Adipocyte (in vitro differentiated cells): ENCODE data around the gene TRIM9.
A peak's percentile ranks its signal among the peaks of the same experiment; 100 is the strongest.
"Not testable (repeated sequence)": the region's sequence is repeated elsewhere in the genome, so short reads cannot be mapped to it uniquely, and the experiment has no call there.

Experiments used
- DNase-seq: peaks from one replicate; pipeline ENCODE4 v3.0.0-alpha.2; 2015; ENCODE audit warnings: low read depth
- H3K27me3 ChIP-seq: replicated peaks from 2 replicates; pipeline ENCODE4 v1.7.0; 2013; ENCODE audit warnings: mild to moderate bottlenecking, low read length, moderate library complexity; ENCODE audit not compliant: control insufficient read depth, insufficient read depth
- H3K36me3 ChIP-seq: 2 replicates; pipeline ENCODE4 v1.7.0; 2013; ENCODE audit warnings: low read length, mild to moderate bottlenecking, moderate library complexity; ENCODE audit not compliant: control insufficient read depth, insufficient read depth, severe bottlenecking
- H3K4me1 ChIP-seq: 2 replicates; pipeline ENCODE4 v1.7.0; 2013; ENCODE audit warnings: mild to moderate bottlenecking, low read length, moderate library complexity; ENCODE audit not compliant: control insufficient read depth, insufficient read depth
- H3K4me3 ChIP-seq: 2 replicates; pipeline ENCODE4 v1.7.0; 2013; ENCODE audit warnings: mild to moderate bottlenecking, low read length, moderate library complexity
- H3K9ac ChIP-seq: 2 replicates; pipeline ENCODE4 v1.7.0; 2013; ENCODE audit warnings: mild to moderate bottlenecking, low read length, moderate library complexity
- H3K9me3 ChIP-seq: 2 replicates; pipeline ENCODE4 v1.7.0; 2013; ENCODE audit warnings: mild to moderate bottlenecking, low read length, moderate library complexity; ENCODE audit not compliant: control insufficient read depth

TRIM9 gene

GRCh38 chr14:50956421-50956820 lies 138.5 kb downstream of the TRIM9 start:
- DNase-seq, H3K9ac ChIP-seq, H3K9me3 ChIP-seq: not testable (repeated sequence)

GRCh38 chr14:50955373-50956043 lies 139.4 kb downstream of the TRIM9 start:
- peaks cover 10% of the 10 kb centered on the region for H3K4me1 ChIP-seq
- no peaks in the 10 kb centered on the region for H3K9me3 ChIP-seq
- DNase-seq: peak; percentile 91
- H3K4me3 ChIP-seq: no peak overlapping the region
- H3K27me3 ChIP-seq: no peaks in the 10 kb centered on the region
- peak overlapping the region; percentile 68 for H3K9ac ChIP-seq
- H3K36me3 ChIP-seq: no peaks in the 10 kb centered on the region

More at GRCh38 chr14:50956421-50956820, 138.5 kb downstream of the TRIM9 start:
- peaks cover 19% of the 10 kb centered on the region for H3K4me1 ChIP-seq
- H3K4me3 ChIP-seq, H3K27me3 ChIP-seq, H3K36me3 ChIP-seq: not testable (repeated sequence)

- H3K4me1 ChIP-seq: peaks cover 10% of the 10 kb centered on the region
Measured at GRCh38 chr14:50954811-50955372, 140.0 kb downstream of the TRIM9 start.

GRCh38 chr14:50953502-50953901 lies 141.4 kb downstream of the TRIM9 start:
- Histone ChIP-seq H3K9ac (no peak overlapping the region), H3K4me1 (peaks cover 10% of the 10 kb centered on the region), H3K9me3 (no peaks in the 10 kb centered on the region), H3K36me3 (no peaks in the 10 kb centered on the region), H3K4me3 (no peak overlapping the region), H3K27me3 (no peaks in the 10 kb centered on the region)
- DNase-seq: no peak

More at GRCh38 chr14:50954811-50955372, 140.0 kb downstream of the TRIM9 start:
- Histone ChIP-seq H3K9ac (peak overlapping the region; percentile 68), H3K4me3 (no peak overlapping the region), H3K36me3 (no peaks in the 10 kb centered on the region), H3K27me3 (no peaks in the 10 kb centered on the region), H3K9me3 (no peaks in the 10 kb centered on the region)
- peak; percentile 79 for DNase-seq

- Histone ChIP-seq H3K27me3 (no peaks in the 10 kb centered on the region), H3K4me1 (peaks cover 10% of the 10 kb centered on the region), H3K4me3 (no peak overlapping the region), H3K9me3 (no peaks in the 10 kb centered on the region), H3K9ac (no peak overlapping the region), H3K36me3 (no peaks in the 10 kb centered on the region)
- DNase-seq: no peak
Measured at GRCh38 chr14:50951032-50951431, 143.9 kb downstream of the TRIM9 start.

GRCh38 chr14:50948205-50948604 lies 146.7 kb downstream of the TRIM9 start:
- Histone ChIP-seq H3K9me3 (no peaks in the 10 kb centered on the region), H3K4me1 (peaks cover 6% of the 10 kb centered on the region), H3K27me3 (no peaks in the 10 kb centered on the region), H3K4me3 (no peak overlapping the region), H3K36me3 (no peaks in the 10 kb centered on the region), H3K9ac (no peak overlapping the region)
- no peak for DNase-seq

- Histone ChIP-seq H3K9ac (no peak overlapping the region), H3K27me3 (no peaks in the 10 kb centered on the region), H3K9me3 (no peaks in the 10 kb centered on the region), H3K4me1 (peaks cover 9% of the 10 kb centered on the region), H3K36me3 (peaks cover 1% of the 10 kb centered on the region), H3K4me3 (no peak overlapping the region)
- peak; percentile 23 for DNase-seq
Measured at GRCh38 chr14:50947446-50947845, 147.5 kb downstream of the TRIM9 start.

- Histone ChIP-seq H3K36me3 (peaks cover 9% of the 10 kb centered on the region), H3K4me3 (no peak overlapping the region), H3K4me1 (peaks cover 9% of the 10 kb centered on the region), H3K9me3 (no peaks in the 10 kb centered on the region), H3K27me3 (no peaks in the 10 kb centered on the region), H3K9ac (no peak overlapping the region)
- DNase-seq: no peak
Measured at GRCh38 chr14:50946234-50946935, 148.5 kb downstream of the TRIM9 start.

- Histone ChIP-seq H3K4me3 (peak overlapping the region; percentile 97), H3K36me3 (peaks cover 9% of the 10 kb centered on the region), H3K4me1 (peaks cover 9% of the 10 kb centered on the region), H3K9ac (peak overlapping the region; percentile 95), H3K27me3 (no peaks in the 10 kb centered on the region), H3K9me3 (no peaks in the 10 kb centered on the region)
- peak; percentile 17 for DNase-seq
Measured at GRCh38 chr14:50944647-50945413, 150.1 kb downstream of the TRIM9 start.

- Histone ChIP-seq H3K36me3 (peaks cover 9% of the 10 kb centered on the region), H3K9ac (peak within 1 kb of the TSS; percentile 95), H3K4me1 (peaks cover 9% of the 10 kb centered on the region), H3K4me3 (peak within 1 kb of the TSS; percentile 97), H3K9me3 (no peaks in the 10 kb centered on the region), H3K27me3 (no peaks in the 10 kb centered on the region)
- DNase-seq: peak; percentile 87
Measured at GRCh38 chr14:50943943-50944646, 150.8 kb downstream of the TRIM9 start, which contains the start of gene PYGL. PYGL (minus strand) TSS chr14:50944483; CDS start chr14:50944403, 80 bp downstream.
